H1 (cell line): ENCODE measurements around the gene TNS3. TPM values are rescaled to one million over a fixed set of nuclear protein-coding genes. Genes with fewer than 3 reads are reported as not detected.
A peak's percentile ranks its signal among the peaks of the same experiment; 100 is the strongest.

Experiments
- CTCF ChIA-PET: fragments of 300-600 bp; sonication (Branson Sonifier 250); formaldehyde crosslinking; loops from one replicate; lab custom pipeline; 2021; ENCODE audit not compliant: partially characterized antibody; lab: Charles Lee
- POLR2A ChIA-PET: fragments of 300-600 bp; sonication (Branson Sonifier 250); formaldehyde crosslinking; loops from one replicate; lab custom pipeline; 2021; ENCODE audit warnings: inconsistent platforms; ENCODE audit not compliant: partially characterized antibody; lab: Charles Lee
- DNase-seq, 2 experiments: peaks; one replicate each; pipeline versions ENCODE4 v3.0.0 to v3.0.0-alpha.2; 2010 to 2022; ENCODE audit warnings: low spot score in 2 of 2, low read depth in 1 of 2, mixed read lengths in 1 of 2
- FAIRE-seq: peaks from 2 replicates; lab custom pipeline; 2011; peaks lifted over from hg19 to GRCh38; lab: Jason Lieb, UNC
- H2AFZ ChIP-seq: 2 replicates; pipeline ENCODE4 v1.8.1; 2012; ENCODE audit warnings: low read length, inconsistent platforms
- H2AK5ac ChIP-seq: 2 replicates; pipeline ENCODE4 v1.6.1; 2013; ENCODE audit warnings: low read depth, low read length
- H2BK120ac ChIP-seq: replicated peaks from 2 replicates; pipeline ENCODE3; 2013; ENCODE audit warnings: low read depth, low read length, inconsistent platforms
- H2BK12ac ChIP-seq: 2 replicates; pipeline ENCODE4 v1.6.1; 2013; ENCODE audit warnings: low read depth, low read length
- H2BK15ac ChIP-seq: 2 replicates; pipeline ENCODE4 v1.6.1; 2013; ENCODE audit warnings: low read length
- H2BK20ac ChIP-seq: 2 replicates; pipeline ENCODE4 v1.6.1; 2013; ENCODE audit warnings: low read length
- H2BK5ac ChIP-seq: 2 replicates; pipeline ENCODE4 v1.6.1; 2013; ENCODE audit warnings: low read depth, low read length
- H3K14ac ChIP-seq: 2 replicates; pipeline ENCODE4 v1.6.1; 2013; ENCODE audit warnings: inconsistent platforms; ENCODE audit not compliant: insufficient read length
- H3K18ac ChIP-seq: 2 replicates; pipeline ENCODE4 v1.6.1; 2013; ENCODE audit warnings: low read length; ENCODE audit errors: extremely low read depth
- H3K23ac ChIP-seq: 2 replicates; pipeline ENCODE4 v1.6.1; 2013; ENCODE audit warnings: inconsistent platforms; ENCODE audit not compliant: insufficient read length
- H3K23me2 ChIP-seq: 2 replicates; pipeline ENCODE4 v1.6.1; 2013; ENCODE audit warnings: low read depth, low read length
- H3K27ac ChIP-seq: 2 replicates; pipeline ENCODE4 v1.6.1; 2011; ENCODE audit warnings: low read depth, low read length, inconsistent platforms
- H3K27me3 ChIP-seq, 4 experiments: replicated peaks in 1 of 4; 1 replicate in 1 of 4; 2 replicates in 3 of 4; pipeline versions ENCODE4 v1.6.1 to v1.8.1; 2011 to 2013; ENCODE audit warnings: low read length in 3 of 4, mild to moderate bottlenecking in 3 of 4, inconsistent platforms in 2 of 4, mixed read lengths in 2 of 4, moderate library complexity in 1 of 4; ENCODE audit not compliant: control insufficient read depth in 3 of 4, insufficient read depth in 3 of 4; ENCODE audit errors: extremely low read depth in 1 of 4
- H3K36me3 ChIP-seq, 4 experiments: 2 replicates each; pipeline versions ENCODE4 v1.6.1 to v1.8.1; 2011 to 2013; ENCODE audit warnings: mild to moderate bottlenecking in 4 of 4, low read length in 3 of 4, moderate library complexity in 2 of 4, control low read depth in 1 of 4, inconsistent platforms in 1 of 4; ENCODE audit not compliant: insufficient read depth in 4 of 4, control insufficient read depth in 2 of 4
- H3K4ac ChIP-seq: replicated peaks from 2 replicates; pipeline ENCODE3; 2013; ENCODE audit warnings: low read length, low read depth, mixed read lengths, inconsistent platforms; ENCODE audit not compliant: insufficient read length
- H3K4me1 ChIP-seq, 4 experiments: replicated peaks in 1 of 4; 1 replicate in 1 of 4; 2 replicates in 3 of 4; pipeline versions ENCODE4 v1.6.1 to v1.8.1; 2011 to 2013; ENCODE audit warnings: low read length in 3 of 4, inconsistent platforms in 2 of 4, mixed read lengths in 1 of 4; ENCODE audit not compliant: insufficient read depth in 4 of 4, control insufficient read depth in 3 of 4
- H3K4me2 ChIP-seq, 2 experiments: 2 replicates each; pipeline versions ENCODE4 v1.6.1 to v1.8.1; 2011 to 2013; ENCODE audit warnings: low read depth in 2 of 2, low read length in 2 of 2, control low read depth in 1 of 2, inconsistent platforms in 1 of 2, mild to moderate bottlenecking in 1 of 2; ENCODE audit not compliant: insufficient read depth in 1 of 2
- H3K4me3 ChIP-seq, 4 experiments: fragments of 200-600, 300-600 bp in 1 of 4; sonication (generic), shearing (Covaris generic), sonication (Bioruptor Twin) in 1 of 4; 2 replicates each; pipeline versions ENCODE4 v1.5.1 to v1.8.1; 2011 to 2016; ENCODE audit warnings: low read length in 4 of 4, low read depth in 3 of 4, control low read depth in 2 of 4, inconsistent platforms in 2 of 4, mild to moderate bottlenecking in 2 of 4, mixed read lengths in 1 of 4, moderate library complexity in 1 of 4; ENCODE audit not compliant: insufficient read depth in 2 of 4; ENCODE audit errors: extremely low read depth in 1 of 4
- H3K56ac ChIP-seq: replicated peaks from 2 replicates; pipeline ENCODE3; 2013; ENCODE audit warnings: low read depth, mild to moderate bottlenecking, mixed read lengths, low read length, inconsistent platforms; ENCODE audit not compliant: insufficient read length
- H3K79me1 ChIP-seq: 2 replicates; pipeline ENCODE4 v1.6.1; 2013; ENCODE audit warnings: low read depth, low read length, control low read depth
- H3K79me2 ChIP-seq, 2 experiments: 2 replicates each; pipeline versions ENCODE4 v1.6.1 to v1.8.1; 2012 to 2013; ENCODE audit warnings: low read length in 2 of 2, mild to moderate bottlenecking in 2 of 2, inconsistent platforms in 1 of 2; ENCODE audit not compliant: insufficient read depth in 2 of 2, control insufficient read depth in 1 of 2
- H3K9ac ChIP-seq, 4 experiments: replicated peaks in 1 of 4; 1 replicate in 1 of 4; 2 replicates in 3 of 4; pipeline versions ENCODE4 v1.6.1 to v1.8.1; 2011 to 2013; ENCODE audit warnings: low read depth in 3 of 4, low read length in 3 of 4, control low read depth in 2 of 4, mild to moderate bottlenecking in 2 of 4, moderate library complexity in 2 of 4, inconsistent platforms in 1 of 4; ENCODE audit errors: extremely low read depth in 1 of 4
- H3K9me3 ChIP-seq, 2 experiments: 2 replicates each; pipeline versions ENCODE4 v1.6.1 to v1.8.1; 2012 to 2013; ENCODE audit warnings: mild to moderate bottlenecking in 2 of 2, moderate library complexity in 2 of 2, control low read depth in 1 of 2, inconsistent platforms in 1 of 2, low read depth in 1 of 2, low read length in 1 of 2, mixed read lengths in 1 of 2; ENCODE audit not compliant: insufficient read depth in 2 of 2
- H4K20me1 ChIP-seq, 2 experiments: replicated peaks in 1 of 2; 2 replicates each; pipeline versions ENCODE3 to v1.8.1; 2011 to 2013; ENCODE audit warnings: inconsistent platforms in 2 of 2, low read length in 2 of 2, mild to moderate bottlenecking in 1 of 2; ENCODE audit not compliant: insufficient read depth in 2 of 2, control insufficient read depth in 1 of 2
- H4K5ac ChIP-seq: 2 replicates; pipeline ENCODE4 v1.6.1; 2013; ENCODE audit warnings: low read length, low read depth, mixed read lengths, inconsistent platforms; ENCODE audit not compliant: insufficient read length
- H4K8ac ChIP-seq: 2 replicates; pipeline ENCODE4 v1.8.0; 2013; ENCODE audit warnings: mild to moderate bottlenecking, moderate library complexity, low read length, inconsistent platforms; ENCODE audit not compliant: insufficient read depth; ENCODE audit errors: extremely low read depth
- H4K91ac ChIP-seq: replicated peaks from 2 replicates; pipeline ENCODE3; 2013; ENCODE audit warnings: low read length, mixed read lengths, inconsistent platforms; ENCODE audit not compliant: insufficient read length
- CHD2 ChIP-seq: IDR thresholded peaks from 2 replicates; pipeline ENCODE4 v1.6.1; 2012; ENCODE audit warnings: low read length, improper control_type of control experiment
- EGR1 ChIP-seq: IDR thresholded peaks from 2 replicates; pipeline ENCODE4 v1.6.1; 2011; ENCODE audit warnings: low read depth, low read length, borderline replicate concordance
- EP300 ChIP-seq, 2 experiments: IDR thresholded peaks; 1 replicate in 1 of 2; 2 replicates in 1 of 2; pipeline ENCODE4 v1.6.1; 2011 to 2012; ENCODE audit warnings: low read depth in 2 of 2, low read length in 2 of 2, mild to moderate bottlenecking in 2 of 2, borderline replicate concordance in 1 of 2, inconsistent platforms in 1 of 2, moderate library complexity in 1 of 2
- WGBS, 2 experiments: shearing (Covaris generic) in 1 of 2; methylation state at CpG; one replicate each; pipeline versions ENCODE4 v1.1.6 to v1.1.7; 2013 to 2015; ENCODE audit warnings: low lambda C conversion rate in 2 of 2, mixed read lengths in 2 of 2, inconsistent platforms in 1 of 2, low coverage in 1 of 2, missing lambda C conversion rate in 1 of 2; ENCODE audit not compliant: insufficient replicate concordance in 2 of 2, insufficient coverage in 1 of 2, insufficient read length in 1 of 2; ENCODE audit errors: extremely low coverage in 1 of 2, missing lambda C conversion rate in 1 of 2; 5-methylcytosine and 5-hydroxymethylcytosine counted together
- polyA plus RNA-seq, 7 experiments: library from polyadenylated mRNA; depleted of rRNA in 3 of 7; stranded (reverse) in 5 of 7; unstranded in 2 of 7; fragments of >200 nt in 5 of 7; fragments of 200-250 nt in 2 of 7; gene quantifications; 1 replicate in 5 of 7; 2 replicates in 1 of 7; 4 replicates in 1 of 7; pipeline versions ENCODE4 v1.2.1 to v1.2.3, GENCODE V29; 2011 to 2013; ENCODE audit warnings: missing spikeins in 2 of 7, mixed read lengths in 2 of 7
- total RNA-seq: library from RNA; stranded (reverse); fragmentation: NEBNext Ultra II Directional; extraction: Animal tissue kit (Norgen Biotek cat#: 25700); gene quantifications from 2 replicates; pipeline ENCODE4 v1.2.1, GENCODE V29; 2021

The TNS3 gene
- total and polyA plus RNA-seq, 2 of the 8 experiments (the other 6 are each of a cell fraction or from before 2014, with no cell fraction given), result 11.9 to 24.2 TPM

GRCh38 chr7:47577321-47577919 lies 4.5 kb downstream of the TNS3 start:
- no peak overlapping the region for H3K9ac ChIP-seq
- no peak overlapping the region for H3K4me2 ChIP-seq
- no peaks in the 10 kb centered on the region for H3K9me3 ChIP-seq
- no peak overlapping the region for H2BK5ac ChIP-seq
- CTCF ChIA-PET, result interaction anchor here (0.6 to 0.9 kb wide), 2 partner anchors 27 to 282 kb away, joined by 3 to 4 read pairs; no protein-coding TSS in a partner anchor
- H3K27me3 ChIP-seq, result peaks cover 0 to 3% (median 0%) of the 10 kb centered on the region in 4 experiments; a peak in 2 of 7 replicates
- DNase-seq (no peak), FAIRE-seq (no peak)
- no peak overlapping the region for H4K91ac ChIP-seq
- no peaks in the 10 kb centered on the region for H3K36me3 ChIP-seq
- H3K14ac ChIP-seq, result no peak overlapping the region
- H3K23me2 ChIP-seq, result peaks cover 3% of the 10 kb centered on the region; the same call in 1 of the 2 replicates
- H3K4me3 ChIP-seq, result no peak overlapping the region
- H2BK20ac ChIP-seq, result no peak overlapping the region
- H3K18ac ChIP-seq, result peak overlapping the region; percentile 71
- TF ChIP-seq EP300 (IDR thresholded peaks at IDR 0.05; ENCODE audit: borderline replicate concordance in 1 of 2, low read depth in 2 of 2, low read length in 2 of 2) (no peak), CHD2 (no peak), EGR1 (no peak)
- H2BK12ac ChIP-seq, result no peak overlapping the region
- no peak overlapping the region for H2AK5ac ChIP-seq
- H3K4ac ChIP-seq, result peak overlapping the region; percentile 69
- no peak overlapping the region for H3K27ac ChIP-seq
- H4K8ac ChIP-seq, result no peak overlapping the region
- no peak overlapping the region for H4K5ac ChIP-seq
- no peak overlapping the region for H3K56ac ChIP-seq
- peaks cover 0 to 2% of the 10 kb centered on the region in 2 experiments for H4K20me1 ChIP-seq
- peaks cover 17% of the 10 kb centered on the region for H3K79me1 ChIP-seq
- H2AFZ ChIP-seq, result no peak overlapping the region
- H3K79me2 ChIP-seq, result peaks cover 9 to 44% of the 10 kb centered on the region in 2 experiments
- POLR2A ChIA-PET, result interaction anchor here (0.6 to 2.1 kb wide), 2 partner anchors 17 to 24 kb away, joined by 3 to 5 read pairs; no protein-coding TSS in a partner anchor
- no peak overlapping the region for H2BK120ac ChIP-seq
- 95% methylated on average over 13 of the region's 14 CpGs; no CpG with 5 or more reads in 1 of the 2 experiments for WGBS, 2 experiments
- H2BK15ac ChIP-seq, result no peak overlapping the region
- no peak overlapping the region for H3K23ac ChIP-seq
- peaks cover 5 to 29% (median 16%) of the 10 kb centered on the region in 4 experiments for H3K4me1 ChIP-seq
